Stimulated activated CD4-positive, alpha-beta T cell treated with anti-CD3 and anti-CD28 coated beads, Interleukin-4, amount 100 ng/mL, for 4 hours (primary cell): Measurements from ENCODE around the gene CAMTA1.

ENCODE experiments used
- DNase-seq, 2 experiments: peaks; one replicate each; pipeline ENCODE4 v3.0.0-alpha.2; 2020

Gene CAMTA1

GRCh38 chr1:7454052-7454815, 669.0 kb downstream of the CAMTA1 start:
- DNase-seq: no peak

- no peak for DNase-seq
Observed at GRCh38 chr1:7454895-7455784, 669.9 kb downstream of the CAMTA1 start.

- no peak for DNase-seq
Observed at GRCh38 chr1:7455796-7456721, 670.8 kb downstream of the CAMTA1 start.

- no peak for DNase-seq
Observed at GRCh38 chr1:7456722-7457082, 671.4 kb downstream of the CAMTA1 start.

- DNase-seq: no peak
Observed at GRCh38 chr1:7457811-7458210, 672.6 kb downstream of the CAMTA1 start.

- DNase-seq: no peak
Observed at GRCh38 chr1:7458946-7459345, 673.7 kb downstream of the CAMTA1 start.

- no peak for DNase-seq
Observed at GRCh38 chr1:7459914-7460313, 674.7 kb downstream of the CAMTA1 start.

GRCh38 chr1:7460807-7461206, 675.6 kb downstream of the CAMTA1 start:
- no peak for DNase-seq

DNA sequence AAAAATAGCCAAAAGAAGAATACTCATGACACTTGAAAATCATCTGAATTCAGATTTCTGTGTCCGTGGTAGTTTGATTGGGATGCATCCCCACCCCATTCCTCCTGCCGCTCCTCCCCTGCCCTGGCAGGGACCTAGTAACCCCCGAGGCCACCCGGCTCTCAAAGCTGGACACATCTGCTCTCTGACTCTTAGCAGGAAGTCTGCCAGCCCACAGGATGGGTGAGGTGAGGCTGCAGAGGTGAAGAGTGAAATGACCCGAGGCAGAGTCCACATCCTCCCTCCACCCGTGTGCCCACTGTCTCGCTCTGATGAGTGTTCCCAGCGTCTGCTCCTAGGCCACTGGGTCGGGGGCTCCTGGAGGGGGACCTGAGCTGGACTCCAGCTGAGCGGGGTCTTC, 677.4 kb downstream of the CAMTA1 start:
- no peak for DNase-seq

DNA sequence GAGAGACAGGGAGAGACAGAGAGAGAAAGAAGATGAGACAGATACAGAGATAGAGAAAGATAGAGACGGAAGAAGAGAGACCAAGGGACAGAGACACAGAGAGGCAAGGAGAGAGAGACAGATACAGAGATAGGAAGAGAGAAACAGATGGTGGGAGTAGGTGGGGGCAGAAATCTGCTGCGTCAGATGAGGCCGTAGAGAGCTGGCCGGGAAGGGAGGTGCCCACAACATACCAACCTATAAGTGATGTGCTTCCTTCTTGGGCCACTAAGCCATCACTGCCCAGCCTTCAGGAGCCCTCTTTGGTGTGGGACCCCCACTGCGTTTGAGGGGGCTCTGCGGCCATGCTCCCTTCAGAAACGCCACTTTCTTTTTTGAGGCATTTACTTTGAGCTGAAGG, 678.3 kb downstream of the CAMTA1 start:
- DNase-seq: no peak

DNA sequence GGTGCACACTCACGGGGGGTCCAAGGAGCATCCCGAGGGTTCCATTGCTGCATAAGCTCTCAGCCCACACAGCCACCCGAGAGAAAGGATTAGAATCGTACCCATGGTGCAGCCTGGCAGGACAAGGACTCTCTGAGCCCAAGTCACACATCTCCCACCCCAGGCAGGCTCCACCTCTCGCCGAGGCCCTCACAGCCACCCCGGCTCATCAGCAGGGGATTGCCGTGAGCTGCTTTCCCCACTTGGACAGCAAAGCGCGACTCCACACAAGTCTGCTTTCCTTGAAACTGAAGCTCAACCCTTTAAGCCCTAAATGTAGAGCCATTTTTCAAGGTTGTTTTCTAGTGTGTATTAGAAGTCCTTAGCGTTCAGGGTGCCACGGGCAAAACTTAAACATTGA, 679.5 kb downstream of the CAMTA1 start:
- no peak for DNase-seq

- no peak for DNase-seq
Observed at GRCh38 chr1:7467476-7468175, 682.4 kb downstream of the CAMTA1 start.

GRCh38 chr1:7468248-7468647, 683.0 kb downstream of the CAMTA1 start:
- no peak for DNase-seq

DNA sequence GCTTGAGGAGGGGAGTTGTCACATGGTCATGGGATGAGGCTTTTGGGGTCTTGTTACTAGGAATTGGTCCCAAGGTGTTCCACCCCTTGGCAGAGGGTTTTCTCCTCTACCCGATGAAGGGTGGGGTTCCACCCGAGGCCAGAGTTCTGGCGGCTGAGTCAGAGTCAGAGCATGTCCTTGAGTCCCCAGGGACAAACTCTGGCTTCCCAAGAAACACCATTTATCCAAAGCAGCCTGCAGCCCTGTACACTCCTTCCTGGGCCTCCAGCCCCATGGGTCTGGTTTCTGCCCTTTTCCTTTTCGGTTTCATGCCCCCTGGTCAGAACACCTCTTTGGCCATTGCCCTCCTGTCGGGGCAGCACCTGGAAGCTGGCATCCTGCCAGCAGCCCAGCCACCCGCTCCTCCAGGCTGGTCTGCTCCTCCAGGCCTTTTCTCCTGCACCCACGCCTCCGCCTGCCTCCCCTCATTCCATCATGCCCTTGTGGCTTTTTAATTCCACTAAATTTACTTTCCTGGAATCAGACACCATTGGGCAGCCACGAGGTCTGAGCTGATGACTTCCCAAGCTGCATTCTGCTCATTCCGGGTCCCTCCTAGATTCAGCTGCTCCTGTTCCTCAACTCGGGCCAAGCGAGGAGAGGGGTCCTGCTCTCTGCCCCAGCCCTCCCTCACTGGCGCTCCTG, 684.1 kb downstream of the CAMTA1 start:
- DNase-seq: no peak

DNA sequence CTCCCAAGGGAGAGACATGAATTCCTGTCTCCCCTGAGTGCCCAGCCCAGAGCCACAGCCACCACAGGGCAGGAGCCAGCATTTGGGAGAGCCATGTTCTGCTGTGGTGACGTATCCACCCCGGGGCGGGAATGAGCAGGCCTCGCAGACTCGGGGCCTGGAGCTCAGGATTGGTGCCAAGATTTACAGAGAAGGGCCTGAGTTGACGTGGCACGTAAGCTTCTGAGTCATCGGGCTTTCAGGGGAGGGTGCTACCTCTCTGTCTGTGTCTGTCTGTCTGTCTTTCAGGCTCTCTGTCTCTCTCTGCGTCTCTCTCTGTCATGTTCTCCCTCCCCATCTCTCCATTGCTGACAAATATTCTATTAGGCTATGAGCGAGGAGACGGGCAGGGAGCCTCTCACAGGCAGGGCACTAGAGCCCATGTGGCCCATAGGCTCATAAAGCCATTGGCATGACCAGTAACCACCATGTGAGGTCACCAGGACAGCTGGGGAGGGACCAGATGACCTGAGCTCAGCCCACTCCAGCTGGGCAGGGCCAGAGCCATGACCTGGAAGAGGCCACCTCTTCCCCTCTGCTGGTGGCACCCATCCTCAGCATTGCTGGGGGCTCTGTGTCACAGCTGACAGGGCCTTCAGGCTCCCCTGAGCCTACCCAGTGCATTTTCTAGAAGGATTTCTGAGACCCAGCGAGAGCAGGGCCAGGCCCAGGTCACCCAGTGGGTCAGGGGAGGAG, 685.8 kb downstream of the CAMTA1 start:
- DNase-seq: no peak

DNA sequence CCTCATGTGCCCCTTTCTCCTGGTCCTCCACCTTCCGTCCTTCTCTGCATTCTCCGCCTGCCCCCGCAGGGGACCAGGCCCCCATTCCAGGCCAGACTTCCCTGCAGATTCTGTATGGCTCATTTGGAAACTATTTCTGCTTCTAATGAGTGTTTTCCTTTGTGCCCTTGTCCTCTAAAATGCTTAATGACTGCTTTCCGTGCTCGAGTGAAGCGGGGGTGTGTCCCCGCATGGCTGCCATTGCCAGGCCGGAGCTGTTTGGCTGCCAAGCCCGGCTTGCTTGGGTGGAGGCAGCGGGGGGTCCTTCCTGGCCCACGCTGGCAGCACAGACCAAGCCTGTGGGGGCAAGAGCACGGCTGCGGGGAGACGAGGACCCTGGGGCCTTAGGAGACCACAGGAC, 686.6 kb downstream of the CAMTA1 start:
- DNase-seq: no peak

GRCh38 chr1:7473223-7474142, 688.2 kb downstream of the CAMTA1 start:
- no peak for DNase-seq

GRCh38 chr1:7474143-7474490, 688.9 kb downstream of the CAMTA1 start:
- no peak for DNase-seq

DNA sequence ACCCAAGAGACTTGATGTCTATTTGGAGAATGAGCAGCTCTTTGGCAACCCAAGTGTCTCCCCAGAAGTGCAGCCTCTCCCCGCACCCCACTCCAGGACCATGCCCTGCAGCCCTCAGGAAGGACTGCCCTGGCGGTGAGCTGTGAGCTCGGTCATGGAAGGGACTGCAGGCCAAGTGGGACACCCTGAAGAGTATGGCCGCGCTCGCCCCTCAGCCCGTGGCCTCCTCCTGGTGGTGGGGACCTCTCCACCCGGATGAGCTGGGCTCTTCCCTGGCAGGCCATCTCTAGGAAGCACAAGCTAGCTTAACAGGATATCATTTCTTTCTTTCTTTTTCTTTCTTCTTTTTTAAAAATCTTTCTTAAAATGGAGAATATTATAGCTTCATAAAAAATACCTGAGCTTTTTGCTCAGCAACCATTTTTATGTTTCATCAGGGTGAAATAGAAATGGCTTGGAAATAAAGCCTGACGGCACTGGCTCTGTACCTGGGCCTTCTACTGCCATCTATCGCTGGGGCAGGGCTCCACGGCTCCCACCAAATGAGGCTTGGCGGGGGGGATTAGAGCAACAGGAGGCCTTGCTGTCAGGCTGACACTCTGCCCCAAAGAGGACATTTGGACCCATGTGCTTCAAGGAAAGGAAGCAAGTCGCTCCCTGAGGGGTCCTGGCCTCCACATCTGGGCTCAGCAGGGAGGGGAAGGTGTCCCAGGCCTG, 689.7 kb downstream of the CAMTA1 start:
- no peak for DNase-seq
